NCI-H1930 (cell line): ENCODE data around the gene NETO1.

Experiments
- DNase-seq, 2 experiments: peaks; one replicate each; lab custom pipeline; 2025; lab: John Stamatoyannopoulos, UW

NETO1 gene, protein sequence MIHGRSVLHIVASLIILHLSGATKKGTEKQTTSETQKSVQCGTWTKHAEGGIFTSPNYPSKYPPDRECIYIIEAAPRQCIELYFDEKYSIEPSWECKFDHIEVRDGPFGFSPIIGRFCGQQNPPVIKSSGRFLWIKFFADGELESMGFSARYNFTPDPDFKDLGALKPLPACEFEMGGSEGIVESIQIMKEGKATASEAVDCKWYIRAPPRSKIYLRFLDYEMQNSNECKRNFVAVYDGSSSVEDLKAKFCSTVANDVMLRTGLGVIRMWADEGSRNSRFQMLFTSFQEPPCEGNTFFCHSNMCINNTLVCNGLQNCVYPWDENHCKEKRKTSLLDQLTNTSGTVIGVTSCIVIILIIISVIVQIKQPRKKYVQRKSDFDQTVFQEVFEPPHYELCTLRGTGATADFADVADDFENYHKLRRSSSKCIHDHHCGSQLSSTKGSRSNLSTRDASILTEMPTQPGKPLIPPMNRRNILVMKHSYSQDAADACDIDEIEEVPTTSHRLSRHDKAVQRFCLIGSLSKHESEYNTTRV

DNA sequence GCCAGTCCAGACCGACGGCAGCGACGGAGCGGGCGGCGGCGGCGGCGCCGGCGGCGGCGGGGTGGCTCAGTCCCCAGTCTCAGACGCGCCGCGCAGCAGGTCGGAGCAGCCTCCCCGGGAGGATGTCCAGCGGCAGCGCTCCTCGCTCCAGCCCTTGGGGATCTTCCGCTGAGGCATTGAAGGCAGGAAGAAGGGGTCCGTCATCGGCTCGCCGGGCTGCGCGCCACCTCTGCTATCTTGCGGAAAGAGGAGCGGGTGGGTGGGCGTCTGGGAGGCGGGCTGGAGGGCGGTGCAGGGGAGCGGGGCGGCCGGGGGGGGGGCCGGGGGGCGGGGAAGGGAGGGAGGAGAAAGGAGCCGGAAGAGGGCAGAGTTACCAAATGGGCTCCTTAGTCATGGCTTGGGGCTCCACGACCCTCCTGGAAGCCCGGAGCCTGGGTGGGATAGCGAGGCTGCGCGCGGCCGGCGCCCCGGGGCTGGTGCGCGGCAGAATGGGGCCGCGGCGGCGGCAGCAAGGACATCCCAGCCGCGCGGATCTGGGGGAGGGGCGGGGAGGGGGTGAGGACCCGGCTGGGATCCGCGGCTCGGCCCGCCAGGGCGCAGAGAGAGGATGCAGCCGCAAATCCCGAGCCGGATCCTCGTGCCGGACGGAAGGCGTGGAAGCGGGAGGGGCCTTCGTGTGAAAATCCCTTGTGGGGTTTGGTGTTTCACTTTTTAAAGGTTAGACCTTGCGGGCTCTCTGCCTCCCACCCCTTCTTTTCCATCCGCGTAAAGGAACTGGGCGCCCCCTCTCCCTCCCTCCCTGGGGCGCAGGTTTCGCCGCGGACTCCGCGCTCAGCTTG, at the start of gene NETO1:
Gene NETO1, minus strand, starts transcription at position 242 of the 839 bp plus-strand sequence. CDS start 696 bp downstream, outside the sequence.
- DNase-seq, result peak; percentile 27 to 47

DNA sequence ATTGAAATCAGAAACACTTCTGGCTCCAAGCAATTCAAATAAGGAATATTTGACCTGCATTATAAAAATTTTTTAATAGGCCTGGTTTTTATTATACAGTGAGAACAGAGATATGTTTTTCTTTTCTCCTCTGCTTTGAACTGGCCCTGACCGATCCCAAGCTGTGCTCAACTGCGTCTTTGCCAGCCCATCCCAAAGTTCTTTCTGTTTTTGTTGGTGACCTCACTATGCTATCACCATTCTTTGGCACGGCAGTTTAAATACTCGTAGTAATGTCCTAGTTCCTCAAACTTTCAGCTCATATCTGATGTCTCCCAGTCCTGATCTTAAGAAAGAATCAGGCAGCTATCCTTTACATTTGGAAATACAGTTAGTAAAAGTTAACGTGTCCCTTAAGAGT, 42.3 kb upstream of the NETO1 start:
- no peak for DNase-seq

DNA sequence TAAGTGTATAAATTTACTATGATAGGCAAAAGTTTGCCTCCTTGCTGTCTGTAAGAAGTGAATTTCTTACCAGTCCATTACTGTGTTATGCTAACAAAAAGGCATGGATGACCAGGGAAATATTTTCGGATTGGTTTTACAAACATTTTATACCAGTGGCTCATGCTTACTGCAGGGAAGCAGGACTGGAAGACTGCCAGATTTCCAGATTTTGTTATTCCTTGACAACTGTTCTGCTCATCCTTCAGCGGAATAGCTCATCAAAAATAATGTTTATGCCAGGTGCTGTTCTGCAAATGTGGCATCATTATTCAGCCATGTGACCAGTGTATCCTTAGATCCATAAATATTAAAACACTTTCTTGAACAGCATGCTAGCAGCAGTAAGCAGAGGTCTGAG, 40.4 kb upstream of the NETO1 start:
- no peak for DNase-seq

DNA sequence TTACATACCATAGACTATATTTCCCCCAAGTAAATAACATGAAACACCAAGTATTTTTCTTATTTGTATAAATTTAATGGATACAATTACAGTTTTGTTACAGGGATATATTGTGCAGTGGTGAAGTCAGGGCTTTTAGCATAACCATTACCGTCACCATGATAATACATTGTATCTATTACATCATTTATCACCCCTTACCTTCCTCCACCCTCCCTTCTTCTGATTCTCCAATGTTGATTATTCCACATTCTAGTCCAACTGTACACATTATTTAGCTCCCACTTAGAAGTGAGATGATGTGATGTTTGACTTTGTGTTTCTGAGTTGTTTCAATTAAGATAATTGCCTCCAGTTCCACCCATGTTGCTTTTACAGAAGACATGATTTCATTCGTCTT, 35.2 kb upstream of the NETO1 start:
- no peak for DNase-seq

DNA sequence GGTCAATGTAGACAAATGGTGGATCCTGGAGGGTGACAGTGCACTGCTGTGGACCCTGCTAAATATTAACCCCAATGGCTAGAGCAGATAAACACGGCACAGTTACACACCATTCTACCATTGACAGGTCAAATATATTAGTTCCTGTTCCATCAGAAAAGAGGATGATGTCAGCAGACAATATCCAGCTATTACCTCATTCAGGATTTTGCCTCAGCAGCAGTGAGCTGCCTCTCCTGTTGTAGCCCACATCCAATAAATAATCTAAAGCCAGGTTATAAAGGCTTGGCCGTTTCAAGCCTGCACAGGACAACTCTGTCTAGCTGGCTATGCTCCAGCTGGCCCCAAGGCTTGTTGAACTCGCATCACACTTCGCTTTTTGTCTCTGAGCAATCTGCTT, 31.6 kb upstream of the NETO1 start:
- DNase-seq, result no peak

DNA sequence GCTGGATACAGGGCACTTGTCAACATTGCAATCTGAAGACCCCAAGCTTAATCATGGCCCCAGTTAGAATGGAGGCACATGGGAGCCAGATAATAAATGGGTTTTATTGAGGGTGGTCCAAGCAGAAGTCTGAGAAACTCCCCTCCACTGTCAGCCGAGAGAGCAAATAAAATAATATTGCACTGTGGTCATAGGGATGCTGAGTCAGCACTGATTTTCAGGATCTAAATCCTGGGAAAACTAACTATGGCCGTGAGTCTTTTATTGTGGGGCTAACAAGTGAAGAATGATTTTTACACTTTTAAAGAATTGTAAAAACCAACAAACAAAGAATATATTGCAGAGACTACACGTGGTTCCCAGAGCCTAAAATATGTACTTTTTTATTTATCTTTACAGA, 31.1 kb upstream of the NETO1 start:
- no peak for DNase-seq

DNA sequence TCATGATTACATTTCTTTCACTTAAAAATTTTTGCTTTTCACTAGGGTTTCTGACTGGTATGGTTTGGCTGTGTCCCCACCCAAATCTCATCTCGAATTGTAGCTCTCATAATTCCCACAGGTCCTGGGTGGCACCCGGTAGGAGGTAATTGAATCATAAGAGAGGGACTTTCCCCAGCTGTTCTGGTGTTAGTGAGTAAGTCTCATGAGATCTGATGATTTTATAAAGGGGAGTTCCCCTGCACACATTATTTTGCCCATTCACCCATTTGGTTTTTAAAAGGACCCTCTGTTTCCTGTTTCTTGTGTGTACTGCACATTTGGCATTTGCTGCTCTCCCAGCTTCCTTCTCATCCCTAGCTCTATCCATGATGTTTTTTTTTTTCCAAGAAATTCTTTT, 27.8 kb upstream of the NETO1 start:
- no peak for DNase-seq

DNA sequence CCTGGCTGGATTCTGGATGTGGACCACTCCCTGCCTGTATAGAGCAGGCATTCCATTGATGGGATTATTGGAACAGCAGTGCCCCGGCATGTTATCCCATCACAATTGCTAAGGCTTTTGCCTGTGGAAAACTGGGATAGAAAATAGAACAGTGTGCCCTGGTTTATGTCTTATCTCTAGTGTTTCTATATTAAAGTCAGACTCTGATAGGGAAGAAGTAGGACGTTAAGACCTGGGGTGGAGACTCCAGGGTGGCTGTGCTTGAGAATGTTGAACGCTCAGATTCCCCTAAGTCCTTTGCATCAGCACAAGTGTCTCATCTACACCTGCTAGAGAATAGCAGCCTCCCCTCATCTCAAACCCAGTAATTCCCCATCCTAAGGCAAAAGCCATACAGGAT, 10.8 kb upstream of the NETO1 start:
- DNase-seq, result no peak

DNA sequence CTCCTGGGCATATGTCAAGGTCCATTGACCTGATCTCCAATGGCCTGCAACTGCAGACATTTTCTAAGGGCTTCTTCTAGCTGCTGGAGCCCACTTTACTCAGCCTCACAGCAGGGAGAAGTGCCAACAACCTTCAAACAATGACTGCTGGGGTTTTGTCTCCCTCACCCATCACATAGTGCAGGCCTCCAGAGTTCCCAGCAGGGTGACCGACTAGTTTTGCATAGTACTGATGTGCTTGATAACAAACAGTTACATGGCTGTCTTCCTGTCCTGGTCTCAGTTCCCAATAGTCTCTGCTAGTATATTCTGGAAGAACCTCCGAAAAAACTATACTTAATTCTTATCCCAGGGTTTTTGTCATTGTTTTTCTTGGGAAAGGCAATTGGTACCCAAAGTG, 10.4 kb upstream of the NETO1 start:
- DNase-seq, result no peak

DNA sequence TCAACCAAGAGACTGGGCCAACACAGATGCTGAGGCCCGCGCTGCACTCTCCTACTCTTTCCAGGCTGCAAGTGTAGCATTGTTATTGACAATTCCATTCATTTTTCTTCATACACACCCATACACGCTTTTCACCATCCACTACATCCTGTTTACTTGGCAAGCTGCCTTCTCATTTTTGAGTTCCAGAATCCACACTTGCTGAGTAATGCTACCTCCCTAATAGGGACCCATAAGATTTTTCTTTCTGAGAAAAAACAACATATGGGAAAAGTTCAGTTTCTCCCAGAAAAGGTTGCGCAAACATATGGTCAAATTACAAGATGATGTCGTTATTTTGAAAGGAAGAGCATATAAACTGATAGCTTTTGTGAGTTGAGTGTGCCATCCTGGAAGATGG, 3.3 kb upstream of the NETO1 start:
- no peak for DNase-seq

DNA sequence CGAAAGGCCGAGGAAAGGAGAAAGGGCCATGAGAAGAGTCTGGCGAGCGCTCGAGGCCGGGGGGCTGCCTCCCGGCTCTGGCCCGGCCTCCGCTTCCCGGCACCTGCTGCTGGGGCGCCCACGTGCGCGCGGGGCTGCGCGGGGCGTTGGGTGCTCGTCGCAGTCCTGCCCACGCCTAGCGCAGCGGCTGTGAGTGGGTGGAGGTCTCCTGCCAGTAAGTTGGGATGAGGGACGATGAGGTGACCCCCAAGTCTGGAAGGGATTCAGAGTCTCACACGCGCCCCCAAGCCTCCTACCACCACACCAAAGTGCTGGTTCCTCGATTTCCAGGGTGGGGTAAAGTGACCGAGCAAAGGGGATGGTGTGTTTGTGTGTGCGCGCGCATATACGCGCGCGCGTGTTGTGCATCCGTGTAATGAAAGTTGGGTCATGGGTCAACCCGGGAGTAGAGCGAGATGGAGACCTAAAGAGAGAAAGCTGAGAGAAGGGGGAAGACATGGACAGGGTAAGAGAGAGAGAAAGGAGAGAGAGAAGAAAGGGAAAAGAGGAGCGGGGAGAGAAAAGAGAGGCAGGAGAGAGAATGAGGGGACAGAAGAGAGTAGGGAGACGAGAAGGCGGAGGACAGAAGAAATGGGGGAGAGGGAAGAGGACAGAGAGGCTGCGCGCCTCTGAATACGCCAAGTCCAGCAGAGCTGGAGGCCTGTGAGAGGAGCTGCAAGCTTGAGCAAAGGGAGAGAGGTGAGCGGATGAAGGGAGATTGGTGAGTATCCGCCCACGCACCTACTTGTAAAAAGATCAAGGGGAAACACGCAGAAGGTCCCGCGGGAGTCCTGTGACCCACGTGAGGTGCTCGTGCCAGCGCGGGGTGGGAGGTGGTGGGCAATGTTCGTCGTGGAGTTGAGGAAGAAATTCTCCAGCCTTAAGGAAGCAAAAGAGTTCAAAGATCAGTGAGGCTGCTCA, 1.7 kb upstream of the NETO1 start:
- no peak for DNase-seq

DNA sequence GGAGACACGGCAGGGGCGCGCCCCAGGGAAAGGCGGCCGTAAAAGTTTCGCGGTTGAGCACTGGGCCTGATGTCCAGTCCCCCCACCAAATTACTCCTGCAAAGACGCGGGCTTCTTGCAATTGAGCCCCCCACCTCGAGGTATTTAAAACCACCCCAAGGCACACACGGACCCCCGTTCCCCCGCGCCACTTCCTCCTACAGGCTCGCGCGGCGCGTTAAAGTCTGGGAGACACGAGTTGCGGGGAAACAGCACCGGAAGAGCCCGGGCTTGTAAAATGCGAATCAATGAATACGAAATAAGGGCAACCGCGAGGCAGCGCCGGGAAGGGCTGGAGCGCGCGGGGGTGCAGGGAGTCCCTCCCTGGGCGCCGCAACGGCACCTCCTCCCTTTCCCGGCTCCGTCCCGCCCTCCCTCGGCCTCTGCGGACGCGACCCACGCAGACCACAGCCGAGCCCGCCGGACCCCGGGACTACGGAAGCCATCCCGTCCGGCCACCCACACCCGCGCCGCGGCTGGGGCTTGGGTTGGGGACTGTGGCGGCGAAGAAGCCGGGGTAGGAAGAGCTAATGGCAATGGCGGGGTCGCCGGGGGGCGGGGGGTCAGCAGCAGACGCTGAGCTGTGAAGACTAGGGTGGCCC, 918 bp upstream of the NETO1 start:
- no peak for DNase-seq

DNA sequence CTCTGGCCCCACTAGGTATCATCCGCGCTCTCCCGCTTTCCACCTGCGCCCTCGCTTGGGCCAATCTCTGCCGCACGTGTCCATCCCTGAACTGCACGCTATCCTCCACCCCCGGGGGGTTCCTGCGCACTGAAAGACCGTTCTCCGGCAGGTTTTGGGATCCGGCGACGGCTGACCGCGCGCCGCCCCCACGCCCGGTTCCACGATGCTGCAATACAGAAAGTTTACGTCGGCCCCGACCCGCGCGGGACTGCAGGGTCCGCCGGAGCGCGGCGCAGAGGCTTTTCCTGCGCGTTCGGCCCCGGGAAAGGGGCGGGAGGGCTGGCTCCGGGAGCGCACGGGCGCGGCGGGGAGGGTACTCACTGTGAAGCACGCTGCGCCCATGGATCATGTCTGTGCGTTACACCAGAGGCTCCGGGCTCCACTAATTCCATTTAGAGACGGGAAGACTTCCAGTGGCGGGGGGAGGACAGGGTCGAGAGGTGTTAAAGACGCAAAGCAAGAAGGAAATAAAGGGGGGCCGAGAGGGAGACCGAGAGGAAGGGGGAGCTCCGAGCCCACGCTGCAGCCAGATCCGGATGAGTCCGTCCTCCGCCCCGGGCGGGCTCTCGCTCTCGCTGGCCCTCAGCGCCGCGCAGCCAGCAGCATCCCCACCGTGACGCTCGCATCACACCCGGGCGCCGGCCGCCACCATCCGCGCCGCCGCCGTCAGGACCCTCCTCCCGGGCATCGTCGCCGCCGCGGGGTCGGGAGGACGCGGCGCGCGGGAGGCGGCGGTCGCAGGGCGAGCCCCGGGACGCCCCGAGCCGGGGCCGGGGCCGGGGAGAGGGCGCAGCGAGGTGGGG, 664 bp downstream of the NETO1 start:
- peak; percentile 37 to 38 for DNase-seq

DNA sequence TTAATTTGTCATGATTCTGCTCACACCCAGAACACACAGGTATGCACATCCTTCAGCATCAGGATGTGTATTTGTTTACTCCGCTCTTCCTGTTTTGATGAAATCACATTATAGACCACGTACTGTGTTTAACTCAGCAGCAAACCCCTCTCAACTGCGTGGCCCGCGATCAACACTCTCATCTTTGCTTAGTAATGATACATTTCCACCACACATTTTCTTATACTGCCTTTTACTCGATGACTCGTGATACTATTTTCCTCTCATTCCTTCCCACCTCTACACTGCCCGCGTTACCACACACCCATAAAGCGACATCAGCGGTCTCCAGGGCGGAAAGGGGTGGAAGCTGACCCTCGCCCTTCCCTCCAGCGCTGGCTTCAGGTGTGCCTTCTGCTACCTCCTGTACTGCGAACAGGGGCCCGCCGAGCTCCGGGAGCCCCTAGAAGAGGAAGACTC, 1.3 kb downstream of the NETO1 start:
- no peak for DNase-seq

DNA sequence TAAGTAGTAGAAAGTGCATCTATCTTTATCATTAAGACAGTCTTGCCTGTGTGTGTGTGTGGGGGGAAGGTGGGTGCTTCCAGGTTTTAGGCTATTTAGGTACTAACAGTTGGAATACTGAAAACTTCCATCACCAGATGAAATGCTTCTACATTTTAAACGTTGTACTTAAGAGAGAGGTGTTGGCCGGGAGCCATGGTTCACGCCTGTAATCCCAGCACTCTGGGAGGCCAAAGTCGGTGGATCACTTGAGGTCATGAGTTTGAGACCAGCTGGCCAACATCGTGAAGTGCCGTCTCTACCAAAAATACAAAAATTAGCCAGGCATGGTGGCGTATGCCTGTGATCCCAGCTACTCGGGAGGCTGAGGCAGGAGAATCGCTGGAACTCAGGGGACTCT, 4.0 kb downstream of the NETO1 start:
- no peak for DNase-seq

DNA sequence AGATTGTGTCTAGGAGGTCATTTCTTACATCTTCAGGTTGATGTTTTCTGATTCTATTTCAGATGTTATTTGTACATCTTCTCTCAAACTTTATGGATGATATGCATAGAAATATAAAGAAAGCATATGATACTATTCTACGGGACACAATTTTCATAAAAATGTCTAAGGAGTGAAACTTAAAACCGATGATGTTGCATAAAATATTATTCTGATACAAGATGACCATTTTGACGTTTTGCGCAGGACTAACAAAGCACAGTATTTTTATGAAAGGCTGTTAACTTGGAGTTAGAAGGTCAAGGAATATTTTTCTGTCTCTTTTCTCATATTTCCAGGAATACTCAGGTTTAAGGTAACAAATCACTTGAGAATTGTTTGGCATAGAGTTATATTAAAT, 8.7 kb downstream of the NETO1 start:
- no peak for DNase-seq

DNA sequence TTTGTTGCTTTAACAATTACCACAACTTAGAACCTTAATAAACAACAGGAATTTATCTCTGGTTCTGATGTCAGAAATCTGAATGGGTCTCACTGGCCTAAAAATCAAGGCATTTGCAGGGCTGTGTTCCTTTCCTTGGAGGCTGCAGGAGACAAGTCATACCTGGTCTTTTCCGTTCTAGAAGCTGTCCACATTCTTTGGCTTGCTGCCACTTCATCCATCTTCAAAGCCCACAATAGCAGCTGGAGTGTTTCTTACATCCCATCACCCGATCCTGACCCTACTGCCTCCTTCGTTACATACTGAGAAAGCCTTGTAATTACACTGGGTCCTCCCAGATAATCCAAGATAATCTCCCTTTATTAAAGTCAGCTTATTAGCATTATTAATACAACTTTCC, 18.1 kb downstream of the NETO1 start:
- no peak for DNase-seq

DNA sequence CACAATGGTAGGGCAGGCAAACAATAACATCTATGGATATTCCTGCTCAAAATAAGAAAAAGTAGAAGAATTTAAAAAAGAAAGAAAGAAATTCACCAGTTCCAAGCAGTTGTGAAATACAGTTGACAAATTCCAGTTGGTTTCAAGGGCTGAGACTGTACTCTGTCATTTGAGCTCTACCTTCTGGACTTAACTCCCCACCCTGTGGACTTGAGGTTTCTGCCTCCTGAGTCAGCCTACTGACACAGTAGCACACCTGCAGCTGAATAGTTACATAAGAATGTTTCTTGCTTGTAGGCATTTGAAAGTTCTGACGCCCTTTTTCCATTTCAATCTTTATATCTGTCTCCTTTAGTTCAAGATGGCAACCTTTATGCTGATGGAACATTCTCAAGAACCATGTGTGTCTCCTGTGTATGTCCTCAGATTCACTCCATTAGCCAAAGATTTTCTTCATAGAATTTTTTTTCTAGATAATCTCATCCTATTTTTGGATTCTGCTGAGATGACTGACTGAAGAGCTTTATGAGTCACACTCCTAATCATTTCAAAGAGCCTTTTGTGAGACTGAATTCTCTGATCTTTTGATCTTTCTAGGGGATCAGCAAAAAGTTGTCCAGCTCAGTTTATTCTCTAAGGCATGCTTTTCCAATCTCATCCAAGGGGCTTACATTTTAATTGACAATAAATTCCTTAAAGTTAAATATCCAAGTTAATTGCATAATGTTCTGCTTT, 19.1 kb downstream of the NETO1 start:
- no peak for DNase-seq

DNA sequence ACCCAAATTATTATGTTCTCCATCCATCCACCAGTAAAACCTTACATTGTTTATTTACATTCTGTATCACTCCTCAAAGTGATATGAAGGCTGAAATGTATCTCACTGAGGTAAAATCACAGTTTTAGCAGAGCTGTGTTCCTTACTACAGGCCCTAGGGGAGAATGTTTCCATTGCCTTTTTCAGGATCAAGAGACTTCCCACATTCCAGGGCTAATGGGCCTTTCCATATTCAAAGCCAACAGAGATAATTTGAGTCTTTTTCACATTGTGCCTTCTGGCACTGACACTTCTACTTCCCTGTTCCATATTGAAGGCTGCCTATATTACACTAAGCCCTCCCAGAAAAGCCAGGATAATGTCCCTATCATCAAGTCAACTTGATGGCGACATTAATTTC, 20.0 kb downstream of the NETO1 start:
- DNase-seq, result no peak
